Epithelial cell of esophagus (primary cell): ENCODE data around the gene EFCC1.

Experiments used
- DNase-seq: peaks from one replicate; pipeline ENCODE4 v3.0.0; 2010; ENCODE audit warnings: low read depth
- H3K4me3 ChIP-seq: 2 replicates; pipeline ENCODE4 v1.5.1; 2011; ENCODE audit warnings: mild to moderate bottlenecking, low read length, control low read depth
- CTCF ChIP-seq: IDR thresholded peaks from 2 replicates; pipeline ENCODE4 v1.5.1; 2011; ENCODE audit warnings: low read depth, mild to moderate bottlenecking, low read length, control low read depth, inconsistent platforms; ENCODE audit not compliant: insufficient read depth; ENCODE audit errors: missing control alignments

The EFCC1 gene

GRCh38 chr3:129054605-129055104 is 53.6 kb downstream of the EFCC1 start:
- TF ChIP-seq CTCF = no peak
- DNase-seq = no peak

GRCh38 chr3:129056451-129057173 is 55.5 kb downstream of the EFCC1 start:
- peak; percentile 11 for TF ChIP-seq CTCF
- no peak overlapping the region for H3K4me3 ChIP-seq
- no peak for DNase-seq

More at GRCh38 chr3:129054605-129055104, 53.6 kb downstream of the EFCC1 start:
- no peak overlapping the region for H3K4me3 ChIP-seq

- no peak for TF ChIP-seq CTCF
- H3K4me3 ChIP-seq = no peak overlapping the region
- DNase-seq = no peak
These were observed 56.1 kb downstream of the EFCC1 start for GRCh38 chr3:129057249-129057648.

GRCh38 chr3:129058441-129059200 is 57.5 kb downstream of the EFCC1 start:
- peak; percentile 16 for DNase-seq
- H3K4me3 ChIP-seq = no peak overlapping the region
- no peak for TF ChIP-seq CTCF

GRCh38 chr3:129059311-129059958 is 58.3 kb downstream of the EFCC1 start:
- no peak overlapping the region for H3K4me3 ChIP-seq
- DNase-seq = no peak
- no peak for TF ChIP-seq CTCF

- no peak for DNase-seq
- TF ChIP-seq CTCF = no peak
- no peak within 1 kb of the TSS for H3K4me3 ChIP-seq
These were observed 59.3 kb downstream of the EFCC1 start, which contains the start of gene GP9 for GRCh38 chr3:129060276-129061022. TSS of gene GP9 (plus strand) at chr3:129060779. CDS start at chr3:129061740, 961 bp downstream.
